ENCODE measurements around the gene TSPEAR.

Gene TSPEAR

GRCh38 chr21:44537930-44538911 is 173.2 kb downstream of the TSPEAR start:
- DNase-seq: no peak

GRCh38 chr21:44535963-44536362 is 175.4 kb downstream of the TSPEAR start:
- DNase-seq: no peak

GRCh38 chr21:44534688-44535087 is 176.7 kb downstream of the TSPEAR start:
- DNase-seq: no peak

- no peak for DNase-seq
These were observed 177.3 kb downstream of the TSPEAR start for GRCh38 chr21:44533891-44534627.

GRCh38 chr21:44533121-44533890 is 178.1 kb downstream of the TSPEAR start:
- no peak for DNase-seq

GRCh38 chr21:44532712-44533111 is 178.7 kb downstream of the TSPEAR start:
- no peak for DNase-seq

GRCh38 chr21:44531606-44532564 is 179.5 kb downstream of the TSPEAR start:
- DNase-seq: no peak

GRCh38 chr21:44530903-44531605 is 180.3 kb downstream of the TSPEAR start:
- DNase-seq: no peak

GRCh38 chr21:44530221-44530902 is 181.0 kb downstream of the TSPEAR start:
- no peak for DNase-seq

GRCh38 chr21:44529503-44530125 is 181.8 kb downstream of the TSPEAR start:
- no peak for DNase-seq

GRCh38 chr21:44529011-44529421 is 182.4 kb downstream of the TSPEAR start:
- DNase-seq: no peak

GRCh38 chr21:44528634-44528995 is 182.8 kb downstream of the TSPEAR start:
- no peak for DNase-seq

- no peak for DNase-seq
These were observed 183.3 kb downstream of the TSPEAR start for GRCh38 chr21:44527983-44528633.

GRCh38 chr21:44527156-44527982 is 184.0 kb downstream of the TSPEAR start:
- DNase-seq: no peak

- DNase-seq: no peak
These were observed 185.0 kb downstream of the TSPEAR start for GRCh38 chr21:44526096-44526997.

GRCh38 chr21:44525391-44526095 is 185.8 kb downstream of the TSPEAR start:
- no peak for DNase-seq

All from EL (cell line).